OCI-LY7 (cell line): Measurements from ENCODE around the gene ANKZF1. TPM values are rescaled to one million over a fixed set of nuclear protein-coding genes. Genes with fewer than 3 reads are reported as not detected.

Source experiments
- BruUV-seq: library from RNA; stranded (reverse); fragments of 400-500 nt; replicated peaks from 2 replicates; lab custom pipeline; 2021; lab: Mats Ljungman, UMichigan
- CTCF ChIA-PET: fragments of 300-600 bp; sonication (Branson Sonifier 250); formaldehyde crosslinking; loops from one replicate; lab custom pipeline; 2022; ENCODE audit warnings: antibody characterized with exemption; ENCODE audit not compliant: unreplicated experiment; lab: Charles Lee
- POLR2A ChIA-PET: fragments of 300-600 bp; sonication (Branson Sonifier 250); formaldehyde crosslinking; loops from one replicate; lab custom pipeline; 2022; ENCODE audit warnings: antibody characterized with exemption; lab: Charles Lee
- DNase-seq: peaks from one replicate; pipeline ENCODE4 v3.0.0-alpha.2; 2015; ENCODE audit warnings: low spot score
- H2AFZ ChIP-seq: fragments of 200-600 bp; sonication (generic), shearing (Covaris generic); 2 replicates; pipeline ENCODE4 v1.6.1; 2014; ENCODE audit warnings: mild to moderate bottlenecking, antibody characterized with exemption, low read length, moderate library complexity
- H3K27ac ChIP-seq: fragments of 200-600 bp; sonication (generic); 2 replicates; pipeline ENCODE4 v1.5.1; 2014; ENCODE audit warnings: mixed run types, low read depth, mild to moderate bottlenecking, moderate library complexity, low read length, inconsistent platforms; ENCODE audit not compliant: poor library complexity, severe bottlenecking
- H3K36me3 ChIP-seq: fragments of 200-600 bp; sonication (generic); 2 replicates; pipeline ENCODE4 v1.6.1; 2014; ENCODE audit warnings: mild to moderate bottlenecking, antibody characterized with exemption, low read length, moderate library complexity, mixed read lengths; ENCODE audit not compliant: insufficient read depth
- H3K4me1 ChIP-seq: fragments of 200-600 bp; sonication (generic); 2 replicates; pipeline ENCODE4 v1.5.1; 2014; ENCODE audit warnings: mild to moderate bottlenecking, low read length; ENCODE audit not compliant: insufficient read depth, poor library complexity, severe bottlenecking
- H3K4me2 ChIP-seq: fragments of 200-600 bp; sonication (generic); 2 replicates; pipeline ENCODE4 v1.6.1; 2014; ENCODE audit warnings: mild to moderate bottlenecking, low read length
- H3K4me3 ChIP-seq: fragments of 200-600 bp; sonication (generic); 2 replicates; pipeline ENCODE4 v1.5.1; 2014; ENCODE audit warnings: mild to moderate bottlenecking, low read depth, low read length; ENCODE audit not compliant: poor library complexity, severe bottlenecking
- H3K79me2 ChIP-seq: fragments of 200-600 bp; sonication (generic); 2 replicates; pipeline ENCODE4 v1.6.1; 2016; ENCODE audit warnings: low read depth, mild to moderate bottlenecking, low read length, moderate library complexity, mixed read lengths; ENCODE audit not compliant: insufficient read depth
- H3K9me2 ChIP-seq: fragments of 200-600 bp; sonication (generic); 2 replicates; pipeline ENCODE4 v1.6.1; 2016; ENCODE audit warnings: mild to moderate bottlenecking, low read length, mixed read lengths; ENCODE audit not compliant: insufficient read depth
- H3K9me3 ChIP-seq: fragments of 200-600 bp; sonication (generic); 2 replicates; pipeline ENCODE4 v1.6.1; 2014; ENCODE audit warnings: mild to moderate bottlenecking, mixed run types, low read length, mixed read lengths
- H4K20me1 ChIP-seq: fragments of 200-600 bp; sonication (generic); 2 replicates; pipeline ENCODE4 v1.6.1; 2014; ENCODE audit warnings: mild to moderate bottlenecking, antibody characterized with exemption, low read length, moderate library complexity, mixed read lengths; ENCODE audit not compliant: insufficient read depth
- EZH2phosphoT487 ChIP-seq: fragments of 200-600 bp; sonication (generic); IDR thresholded peaks from 2 replicates; pipeline ENCODE4 v1.6.1; 2018; ENCODE audit warnings: low read depth, borderline replicate concordance, mild to moderate bottlenecking, mixed run types, antibody characterized with exemption, low read length, moderate library complexity, mixed read lengths
- intact Hi-C: fragments of 100-400 bp; cut with micrococcal nuclease; formaldehyde crosslinking; loops from one replicate; pipeline ENCODE4 v1.10.0; 2022; ENCODE audit not compliant: unreplicated experiment
- total RNA-seq, 2 experiments: library from RNA; depleted of rRNA in 1 of 2; stranded (reverse); fragments of >200 nt in 1 of 2; shearing (Covaris generic) in 1 of 2; gene quantifications; 2 replicates each; pipeline ENCODE4 v1.2.3, GENCODE V29; 2014 to 2022
- TF ChIP-seq, protein P1 (sequence below): fragments of 200-600 bp; sonication (generic); conservative IDR thresholded peaks from 2 replicates; pipeline ENCODE4 v1.5.1; 2014; ENCODE audit warnings: mild to moderate bottlenecking, antibody characterized with exemption, low read length, moderate library complexity, mixed read lengths

ANKZF1 gene
- total RNA-seq, 2 experiments from 2014 or later: 57.8 to 82.4 TPM

DNA sequence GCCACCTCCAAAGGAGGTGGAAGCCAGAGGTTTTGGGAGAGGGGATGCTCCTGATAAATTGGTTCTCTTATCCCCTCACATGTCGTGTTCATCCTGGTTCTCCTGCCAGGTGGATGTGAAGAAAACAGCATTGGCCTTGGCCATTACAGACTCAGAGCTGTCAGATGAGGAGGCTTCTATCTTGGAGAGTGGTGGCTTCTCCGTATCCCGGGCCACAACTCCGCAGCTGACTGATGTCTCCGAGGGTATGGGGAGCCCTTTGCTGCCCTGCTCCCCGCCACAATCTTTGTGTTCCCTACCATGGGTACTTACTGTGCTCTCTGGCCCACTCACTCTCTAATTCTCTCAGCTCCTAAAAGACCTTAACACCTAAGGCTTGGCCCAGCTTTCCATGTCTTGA, 48.1 kb upstream of the ANKZF1 start:
- intact Hi-C loops: no loop called here
- CTCF ChIA-PET: interaction anchor here (0.6 kb wide), 1 partner anchor 19 kb away, joined by 3 read pairs; no protein-coding TSS in a partner anchor
- peaks cover 10% of the 10 kb centered on the region for H3K4me1 ChIP-seq
- no peak overlapping the region for H3K4me3 ChIP-seq
- no peaks in the 10 kb centered on the region for H3K9me2 ChIP-seq
- POLR2A ChIA-PET: interaction anchor here (0.5 to 1.1 kb wide), 4 partner anchors 15 to 140 kb away, joined by 3 read pairs; partner anchors contain the start of gene CFAP65
- no peak overlapping the region for H2AFZ ChIP-seq
- H3K27ac ChIP-seq: no peak overlapping the region
- BruUV-seq: no TSS peak
- DNase-seq: no peak
- no peak overlapping the region for H3K4me2 ChIP-seq
- no peak for TF ChIP-seq EZH2phosphoT487
- TF ChIP-seq, protein P1, sequence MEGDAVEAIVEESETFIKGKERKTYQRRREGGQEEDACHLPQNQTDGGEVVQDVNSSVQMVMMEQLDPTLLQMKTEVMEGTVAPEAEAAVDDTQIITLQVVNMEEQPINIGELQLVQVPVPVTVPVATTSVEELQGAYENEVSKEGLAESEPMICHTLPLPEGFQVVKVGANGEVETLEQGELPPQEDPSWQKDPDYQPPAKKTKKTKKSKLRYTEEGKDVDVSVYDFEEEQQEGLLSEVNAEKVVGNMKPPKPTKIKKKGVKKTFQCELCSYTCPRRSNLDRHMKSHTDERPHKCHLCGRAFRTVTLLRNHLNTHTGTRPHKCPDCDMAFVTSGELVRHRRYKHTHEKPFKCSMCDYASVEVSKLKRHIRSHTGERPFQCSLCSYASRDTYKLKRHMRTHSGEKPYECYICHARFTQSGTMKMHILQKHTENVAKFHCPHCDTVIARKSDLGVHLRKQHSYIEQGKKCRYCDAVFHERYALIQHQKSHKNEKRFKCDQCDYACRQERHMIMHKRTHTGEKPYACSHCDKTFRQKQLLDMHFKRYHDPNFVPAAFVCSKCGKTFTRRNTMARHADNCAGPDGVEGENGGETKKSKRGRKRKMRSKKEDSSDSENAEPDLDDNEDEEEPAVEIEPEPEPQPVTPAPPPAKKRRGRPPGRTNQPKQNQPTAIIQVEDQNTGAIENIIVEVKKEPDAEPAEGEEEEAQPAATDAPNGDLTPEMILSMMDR: no peak
- H3K9me3 ChIP-seq: no peaks in the 10 kb centered on the region
- 0 out of 2 replicates have a peak, but pooled peaks cover 10% of the 10 kb centered on the region for H4K20me1 ChIP-seq
- peaks cover 68% of the 10 kb centered on the region for H3K36me3 ChIP-seq
- peaks cover 18% of the 10 kb centered on the region; the same call in 1 of the 2 replicates for H3K79me2 ChIP-seq

DNA sequence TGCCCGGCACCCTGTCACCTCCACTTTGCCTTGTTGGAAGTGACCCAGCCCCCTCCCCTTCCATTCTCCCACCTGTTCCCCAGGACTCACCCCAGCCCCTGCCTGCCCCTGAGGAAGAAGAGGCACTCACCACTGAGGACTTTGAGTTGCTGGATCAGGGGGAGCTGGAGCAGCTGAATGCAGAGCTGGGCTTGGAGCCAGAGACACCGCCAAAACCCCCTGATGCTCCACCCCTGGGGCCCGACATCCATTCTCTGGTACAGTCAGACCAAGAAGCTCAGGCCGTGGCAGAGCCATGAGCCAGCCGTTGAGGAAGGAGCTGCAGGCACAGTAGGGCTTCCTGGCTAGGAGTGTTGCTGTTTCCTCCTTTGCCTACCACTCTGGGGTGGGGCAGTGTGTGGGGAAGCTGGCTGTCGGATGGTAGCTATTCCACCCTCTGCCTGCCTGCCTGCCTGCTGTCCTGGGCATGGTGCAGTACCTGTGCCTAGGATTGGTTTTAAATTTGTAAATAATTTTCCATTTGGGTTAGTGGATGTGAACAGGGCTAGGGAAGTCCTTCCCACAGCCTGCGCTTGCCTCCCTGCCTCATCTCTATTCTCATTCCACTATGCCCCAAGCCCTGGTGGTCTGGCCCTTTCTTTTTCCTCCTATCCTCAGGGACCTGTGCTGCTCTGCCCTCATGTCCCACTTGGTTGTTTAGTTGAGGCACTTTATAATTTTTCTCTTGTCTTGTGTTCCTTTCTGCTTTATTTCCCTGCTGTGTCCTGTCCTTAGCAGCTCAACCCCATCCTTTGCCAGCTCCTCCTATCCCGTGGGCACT, 47.1 kb upstream of the ANKZF1 start:
- Histone ChIP-seq H3K4me2 (no peak overlapping the region), H3K4me1 (peaks cover 10% of the 10 kb centered on the region), H3K79me2 (peaks cover 18% of the 10 kb centered on the region; the same call in 1 of the 2 replicates), H3K9me3 (no peaks in the 10 kb centered on the region), H3K27ac (no peak overlapping the region), H3K36me3 (peaks cover 68% of the 10 kb centered on the region), H4K20me1 (0 out of 2 replicates have a peak, but pooled peaks cover 10% of the 10 kb centered on the region), H3K9me2 (no peaks in the 10 kb centered on the region), H3K4me3 (no peak overlapping the region), H2AFZ (no peak overlapping the region)
- no TSS peak for BruUV-seq
- TF ChIP-seq, protein P1: no peak
- TF ChIP-seq EZH2phosphoT487: no peak
- no peak for DNase-seq
- intact Hi-C loops: no loop called here
- ChIA-PET CTCF (no interaction called here), POLR2A (interaction anchor here (0.6 to 1.3 kb wide), 4 partner anchors 15 to 33 kb away, joined by 3 read pairs; partner anchors contain the start of gene ZFAND2B)
